Glutamatergic neuron (in vitro differentiated cells): ENCODE data around the gene HSPA12A. TPM values are rescaled to one million over a fixed set of nuclear protein-coding genes. Genes with fewer than 3 reads are reported as not detected.

Source experiments
- DNase-seq: peaks from one replicate; pipeline ENCODE4 v3.0.0; 2022
- H3K27ac Mint-ChIP-seq: one replicate; pipeline ENCODE4 v1.8.0; 2020; ENCODE audit warnings: mild to moderate bottlenecking, mixed read lengths, inconsistent platforms; ENCODE audit not compliant: unreplicated experiment
- H3K27me3 Mint-ChIP-seq: one replicate; pipeline ENCODE4 v1.8.0; 2020; ENCODE audit warnings: mild to moderate bottlenecking, moderate library complexity, mixed read lengths, inconsistent platforms; ENCODE audit not compliant: unreplicated experiment
- H3K36me3 Mint-ChIP-seq: one replicate; pipeline ENCODE4 v1.8.0; 2020; ENCODE audit warnings: mild to moderate bottlenecking, mixed read lengths, inconsistent platforms; ENCODE audit not compliant: unreplicated experiment
- H3K4me1 Mint-ChIP-seq: one replicate; pipeline ENCODE4 v1.8.0; 2020; ENCODE audit warnings: mild to moderate bottlenecking, low read depth, mixed read lengths, inconsistent platforms; ENCODE audit not compliant: unreplicated experiment
- H3K4me3 Mint-ChIP-seq: one replicate; pipeline ENCODE4 v1.8.0; 2020; ENCODE audit warnings: mild to moderate bottlenecking, mixed read lengths, inconsistent platforms; ENCODE audit not compliant: unreplicated experiment
- H3K9me3 Mint-ChIP-seq: one replicate; pipeline ENCODE4 v1.8.0; 2020; ENCODE audit warnings: mild to moderate bottlenecking, moderate library complexity, mixed read lengths, inconsistent platforms; ENCODE audit not compliant: unreplicated experiment
- CTCF ChIP-seq: fragments of 200-600 bp; sonication (generic); IDR thresholded peaks from one replicate; pipeline ENCODE4 v1.5.0; 2021; ENCODE audit not compliant: partially characterized antibody, unreplicated experiment
- total RNA-seq: library from RNA; stranded (reverse); fragmentation: NEBNext Ultra II Directional; extraction: Animal tissue kit (Norgen Biotek cat#: 25700); gene quantifications from one replicate; pipeline ENCODE4 v1.2.1, GENCODE V29; 2021; ENCODE audit not compliant: unreplicated experiment

The HSPA12A gene
- total RNA-seq, 1 donor from 2014 or later = 75.0 TPM

GRCh38 chr10:116781370-116781884 is 39.1 kb upstream of the HSPA12A start:
- Mint-ChIP-seq H3K4me1 (peaks cover 9% of the 10 kb centered on the region), H3K9me3 (peaks cover 3% of the 10 kb centered on the region), H3K4me3 (no peak overlapping the region), H3K27me3 (peaks cover 3% of the 10 kb centered on the region), H3K36me3 (no peaks in the 10 kb centered on the region), H3K27ac (no peak overlapping the region)
- TF ChIP-seq CTCF = no peak
- no peak for DNase-seq

- no peak for TF ChIP-seq CTCF
- no peak for DNase-seq
- peaks cover 3% of the 10 kb centered on the region for H3K27me3 Mint-ChIP-seq
- peaks cover 9% of the 10 kb centered on the region for H3K4me1 Mint-ChIP-seq
- H3K36me3 Mint-ChIP-seq = no peaks in the 10 kb centered on the region
- H3K9me3 Mint-ChIP-seq = peaks cover 7% of the 10 kb centered on the region
- no peak overlapping the region for H3K27ac Mint-ChIP-seq
- no peak overlapping the region for H3K4me3 Mint-ChIP-seq
These were observed 38.4 kb upstream of the HSPA12A start for GRCh38 chr10:116780691-116781205.

- no peak overlapping the region for H3K27ac Mint-ChIP-seq
- TF ChIP-seq CTCF = no peak
- no peaks in the 10 kb centered on the region for H3K36me3 Mint-ChIP-seq
- no peak overlapping the region for H3K4me3 Mint-ChIP-seq
- H3K27me3 Mint-ChIP-seq = peaks cover 3% of the 10 kb centered on the region
- peaks cover 9% of the 10 kb centered on the region for H3K4me1 Mint-ChIP-seq
- peaks cover 7% of the 10 kb centered on the region for H3K9me3 Mint-ChIP-seq
- no peak for DNase-seq
These were observed 36.8 kb upstream of the HSPA12A start for GRCh38 chr10:116779076-116779687.

- H3K4me3 Mint-ChIP-seq = no peak overlapping the region
- no peak for DNase-seq
- TF ChIP-seq CTCF = no peak
- H3K4me1 Mint-ChIP-seq = peaks cover 9% of the 10 kb centered on the region
- no peaks in the 10 kb centered on the region for H3K36me3 Mint-ChIP-seq
- no peak overlapping the region for H3K27ac Mint-ChIP-seq
- H3K27me3 Mint-ChIP-seq = peaks cover 6% of the 10 kb centered on the region
- H3K9me3 Mint-ChIP-seq = peaks cover 7% of the 10 kb centered on the region
These were observed 34.6 kb upstream of the HSPA12A start for GRCh38 chr10:116777006-116777405.
